Measurements from ENCODE around the gene IFT80. TPM values are rescaled to one million over a fixed set of nuclear protein-coding genes. Genes with fewer than 3 reads are reported as not detected.
A peak's percentile ranks its signal among the peaks of the same experiment; 100 is the strongest.

IFT80 gene
- total RNA-seq, 1 experiment from 2014 or later: 9.1 TPM

DNA sequence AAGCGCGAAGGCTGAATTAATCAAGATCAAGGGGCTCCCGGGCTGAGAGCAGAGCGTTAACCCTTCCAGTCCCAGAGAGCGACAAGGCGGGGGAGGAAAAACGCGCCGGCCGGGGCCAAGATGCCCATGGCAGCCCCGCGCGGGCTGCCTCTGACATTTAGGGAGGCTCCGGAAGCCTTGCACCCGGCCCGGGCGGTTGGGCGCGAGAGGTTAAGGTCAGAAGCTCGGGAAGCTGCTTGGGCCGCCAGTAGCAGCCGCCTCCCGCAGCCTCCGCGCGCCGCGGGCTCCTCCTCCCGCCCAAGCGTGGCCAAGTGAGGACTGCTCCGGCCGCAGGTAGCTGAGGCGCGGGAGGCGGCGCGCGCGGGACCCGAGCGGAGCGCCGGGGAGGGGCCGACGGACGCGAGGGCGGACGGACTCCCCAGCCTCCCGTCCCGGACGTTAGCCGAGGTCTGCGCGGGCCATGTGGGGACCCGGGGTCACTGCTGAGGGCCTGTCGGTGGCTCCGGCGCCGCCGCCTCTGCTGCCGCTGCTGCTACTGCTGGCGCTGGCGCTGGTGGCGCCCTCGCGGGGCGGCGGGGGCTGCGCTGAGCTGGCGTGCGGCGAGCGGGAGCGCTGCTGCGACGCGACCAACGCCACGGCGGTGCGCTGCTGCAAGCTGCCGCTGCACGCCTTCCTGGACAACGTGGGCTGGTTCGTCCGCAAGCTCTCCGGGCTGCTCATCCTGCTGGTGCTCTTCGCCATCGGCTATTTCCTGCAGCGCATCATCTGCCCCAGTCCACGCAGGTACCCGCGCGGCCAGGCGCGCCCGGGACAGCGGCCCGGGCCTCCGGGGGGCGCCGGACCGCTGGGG is 173.6 kb downstream of the IFT80 start, which contains the start of gene C3orf80:
Gene C3orf80 (plus strand): TSS at position 247 of the 850 bp plus-strand sequence. CDS start 214 bp downstream, at position 461.
- Histone ChIP-seq H3K9ac (ENCODE audit: low read length) (peak within 1 kb of the TSS; percentile 24; the same call in 1 of the 2 replicates), H3K4me1 (ENCODE audit: insufficient read depth, low read length) (peaks cover 5% of the 10 kb centered on the region; the same call in 1 of the 2 replicates), H3K9me3 (ENCODE audit: low read length) (no peaks in the 10 kb centered on the region), H3K4me2 (ENCODE audit: low read length) (peak within 1 kb of the TSS; percentile 93), H4K20me1 (ENCODE audit: low read length) (no peaks in the 10 kb centered on the region), H3K4me3 (ENCODE audit: low read length) (peak within 1 kb of the TSS; percentile 74), H3K27ac (ENCODE audit: low read length) (no peak within 1 kb of the TSS), H3K9me2 (replicated peaks; ENCODE audit: low read length) (no peaks in the 10 kb centered on the region), H3F3A (ENCODE audit: low read length, unreplicated experiment) (no peaks in the 10 kb centered on the region), H3K36me3 (ENCODE audit: low read depth, low read length) (no peaks in the 10 kb centered on the region), H2AFZ (ENCODE audit: low read length) (peak within 1 kb of the TSS; percentile 85), H3K79me2 (ENCODE audit: low read length) (no peaks in the 10 kb centered on the region), H3K27me3 (ENCODE audit: low read length) (peaks cover 21% of the 10 kb centered on the region)
- intact Hi-C loops (cut with micrococcal nuclease): loop anchor here (5.0 to 10.0 kb wide), 2 partner anchors 117 to 189 kb away; no protein-coding TSS in a partner anchor
- ChIA-PET POLR2A (ENCODE audit: unreplicated experiment) (no interaction called here), CTCF (interaction anchor here (0.6 kb wide), 1 partner anchor 62 kb away, joined by 3 read pairs; no protein-coding TSS in a partner anchor)
- DNase-seq (peak; percentile 52), ATAC-seq (peak; percentile 85)
- BruUV-seq (replicated peaks): no TSS peak
- 0 out of 2 replicates have a peak, but pooled peaks have one; percentile 44 for TF ChIP-seq EZH2phosphoT487 (IDR thresholded peaks at IDR 0.05; ENCODE audit: borderline replicate concordance, low read length)
- peak; percentile 37; the same call in 1 of the 2 replicates for TF ChIP-seq CTCF (conservative IDR thresholded peaks at IDR 0.05; ENCODE audit: low read depth, low read length)
- TF ChIP-seq EZH2 (IDR thresholded peaks at IDR 0.05; ENCODE audit: low read length, unreplicated experiment): no peak

DNA sequence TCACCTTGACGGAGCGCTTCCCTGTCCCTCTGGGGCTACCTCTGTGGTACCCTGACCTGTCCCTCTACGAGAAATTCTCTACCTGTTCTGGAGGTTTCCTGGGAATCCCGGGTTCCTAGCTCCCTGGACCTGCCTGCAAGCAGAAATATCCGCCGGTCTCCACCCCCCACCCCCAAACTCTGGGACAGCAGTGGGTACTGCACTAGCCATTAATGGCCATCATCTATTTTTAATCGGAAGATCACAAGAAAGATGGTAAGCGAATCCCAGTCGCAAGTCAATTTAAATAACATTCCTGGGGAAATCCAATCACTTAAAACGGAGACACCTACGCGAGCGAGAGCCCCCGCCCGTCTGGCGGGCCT is 174.2 kb downstream of the IFT80 start:
- ChIA-PET POLR2A (ENCODE audit: unreplicated experiment) (no interaction called here), CTCF (no interaction called here)
- intact Hi-C loops (cut with micrococcal nuclease): loop anchor here (5.0 to 10.0 kb wide), 3 partner anchors 57 to 190 kb away; no protein-coding TSS in a partner anchor
- peak overlapping the region; percentile 24; the same call in 1 of the 2 replicates for H3K9ac ChIP-seq (ENCODE audit: low read length)
- H3K36me3 ChIP-seq (ENCODE audit: low read depth, low read length): no peaks in the 10 kb centered on the region
- H3F3A ChIP-seq (ENCODE audit: low read length, unreplicated experiment): no peaks in the 10 kb centered on the region
- no peak for ATAC-seq
- peak overlapping the region; percentile 85 for H2AFZ ChIP-seq (ENCODE audit: low read length)
- no TSS peak for BruUV-seq (replicated peaks)
- no peaks in the 10 kb centered on the region for H3K79me2 ChIP-seq (ENCODE audit: low read length)
- no peak for DNase-seq
- H3K4me2 ChIP-seq (ENCODE audit: low read length): peak overlapping the region; percentile 93
- H3K4me3 ChIP-seq (ENCODE audit: low read length): peak overlapping the region; percentile 74
- H4K20me1 ChIP-seq (ENCODE audit: low read length): no peaks in the 10 kb centered on the region
- H3K9me3 ChIP-seq (ENCODE audit: low read length): no peaks in the 10 kb centered on the region
- H3K4me1 ChIP-seq (ENCODE audit: insufficient read depth, low read length): peaks cover 5% of the 10 kb centered on the region; the same call in 1 of the 2 replicates
- H3K9me2 ChIP-seq (replicated peaks; ENCODE audit: low read length): no peaks in the 10 kb centered on the region
- H3K27me3 ChIP-seq (ENCODE audit: low read length): peaks cover 21% of the 10 kb centered on the region
- TF ChIP-seq CTCF (conservative IDR thresholded peaks at IDR 0.05; ENCODE audit: low read depth, low read length) (no peak), EZH2 (IDR thresholded peaks at IDR 0.05; ENCODE audit: low read length, unreplicated experiment) (no peak), EZH2phosphoT487 (IDR thresholded peaks at IDR 0.05; ENCODE audit: borderline replicate concordance, low read length) (no peak)
- no peak overlapping the region for H3K27ac ChIP-seq (ENCODE audit: low read length)

Data from PC-3 (cell line).